ENCODE measurements around the gene SLF1.

SLF1 gene

DNA sequence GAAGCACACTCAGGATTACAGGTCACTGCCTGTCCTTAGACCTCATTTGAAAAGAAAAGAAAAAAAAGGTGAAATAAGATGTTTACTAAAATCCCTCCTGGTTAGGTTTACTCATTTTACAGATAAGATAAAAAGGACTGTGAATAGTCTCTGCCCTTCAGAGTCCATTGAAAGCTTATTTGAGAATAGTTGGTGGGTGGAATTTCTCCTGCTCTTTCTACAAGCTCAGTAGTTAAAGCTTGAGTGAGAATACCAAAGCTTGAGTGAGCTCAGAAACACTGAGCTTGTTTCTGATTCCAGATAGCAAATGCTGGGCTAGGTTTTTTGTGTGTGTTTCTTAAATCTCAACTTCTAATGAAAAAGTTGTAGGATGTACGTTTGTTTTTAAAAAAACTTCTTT, 106.7 kb downstream of the SLF1 start:
- no peak for DNase-seq

GRCh38 chr5:94731471-94731870, 113.0 kb downstream of the SLF1 start:
- no peak for DNase-seq

DNA sequence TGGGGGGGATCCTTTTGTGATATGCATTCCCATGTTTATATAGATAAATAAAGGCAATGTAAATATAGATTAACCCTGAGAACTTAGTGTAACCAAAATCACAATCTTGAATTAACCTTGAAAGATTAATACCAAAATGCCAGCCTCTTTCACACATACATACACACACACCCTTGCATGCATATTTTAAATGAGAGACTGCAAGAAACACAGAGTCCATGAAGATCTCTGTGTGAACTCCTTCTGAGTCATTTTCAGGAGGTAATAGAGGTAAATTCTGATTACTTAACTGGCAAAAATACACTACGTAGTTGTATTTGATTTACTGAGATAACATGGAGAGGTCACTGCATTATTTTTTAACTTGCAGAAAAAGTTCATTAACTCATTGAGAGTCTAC, 118.0 kb downstream of the SLF1 start:
- DNase-seq, result no peak

DNA sequence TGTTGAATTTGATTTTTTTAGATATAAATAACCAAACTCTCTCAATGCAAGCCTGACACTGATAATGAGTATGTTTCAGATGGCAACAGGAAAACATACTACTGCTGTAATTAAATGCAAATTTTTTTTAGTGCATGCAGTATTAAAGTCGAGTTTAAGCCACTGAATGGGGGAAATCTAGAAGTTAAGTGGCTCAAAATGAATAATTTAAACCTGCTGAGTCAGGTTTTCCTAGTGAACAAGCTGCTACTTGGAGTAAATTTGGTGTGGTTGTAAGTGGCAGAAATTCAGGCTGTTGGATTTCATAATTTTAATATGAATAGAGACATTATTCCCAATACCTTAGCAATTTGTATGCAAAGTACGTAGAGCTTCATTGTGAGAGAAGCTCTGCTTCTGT, 121.8 kb downstream of the SLF1 start:
- DNase-seq, result no peak

GRCh38 chr5:94742852-94743251, 124.4 kb downstream of the SLF1 start:
- no peak for DNase-seq

- DNase-seq, result no peak
These were observed 126.4 kb downstream of the SLF1 start for GRCh38 chr5:94744906-94745305.

GRCh38 chr5:94745786-94746730, 127.6 kb downstream of the SLF1 start:
- DNase-seq, result no peak

DNA sequence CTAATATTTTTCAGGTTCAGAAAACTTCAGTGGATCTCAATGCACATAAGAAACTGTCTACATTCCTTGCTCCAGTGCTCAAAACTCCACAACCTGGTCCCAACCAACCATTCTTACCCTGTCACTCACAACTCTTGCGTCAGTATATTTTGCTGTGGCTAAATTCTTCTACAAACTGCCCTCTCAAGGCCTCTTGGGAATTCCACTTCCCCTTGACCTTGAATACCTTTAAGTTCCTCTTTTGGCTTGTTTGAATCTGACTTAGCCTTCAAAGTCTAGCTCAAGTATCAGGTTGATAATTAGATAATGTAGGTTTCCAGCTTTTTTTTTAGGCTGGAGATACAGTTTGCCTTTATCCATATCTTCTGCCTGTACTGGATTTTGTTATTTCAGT, 128.3 kb downstream of the SLF1 start:
- DNase-seq, result no peak
